ENCODE results near the gene TBC1D5. TPM values are rescaled to one million over a fixed set of nuclear protein-coding genes. Genes with fewer than 3 reads are reported as not detected.

The TBC1D5 gene
- total and polyA plus RNA-seq, 7 donors: 7.2 to 82.3 (median 43.7) TPM

- WGBS, 2 donors: 97 to 98% methylated on average over 1 of the region's 1 CpG
- no peak overlapping the region for H3K27ac ChIP-seq
- no peak for TF ChIP-seq CTCF (IDR thresholded peaks at IDR 0.05)
- no peak for TF ChIP-seq EP300 (IDR thresholded peaks at IDR 0.05)
- no peak for TF ChIP-seq POLR2AphosphoS5 (IDR thresholded peaks at IDR 0.05)
- no peak for TF ChIP-seq POLR2A (IDR thresholded peaks at IDR 0.05)
- H3K4me1 ChIP-seq: peaks cover 0 to 6% (median 2%) of the 10 kb centered on the region in 4 donors
- intact Hi-C loops (cut with DNase I): no loop called here
- H3K4me3 ChIP-seq: no peak overlapping the region
- no peak for DNase-seq
- no peaks in the 10 kb centered on the region for H3K36me3 ChIP-seq
- H3K9me3 ChIP-seq: no peaks in the 10 kb centered on the region
- no peaks in the 10 kb centered on the region for H3K27me3 ChIP-seq
Measured at GRCh38 chr3:17469954-17470353, 272.5 kb downstream of the TBC1D5 start.

GRCh38 chr3:17469520-17469919, 272.9 kb downstream of the TBC1D5 start:
- no peaks in the 10 kb centered on the region for H3K36me3 ChIP-seq
- no peak overlapping the region for H3K27ac ChIP-seq
- H3K4me3 ChIP-seq: no peak overlapping the region
- peaks cover 0 to 6% (median 2%) of the 10 kb centered on the region in 4 donors for H3K4me1 ChIP-seq
- WGBS, 2 donors: 93 to 95% methylated on average over 3 of the region's 3 CpGs
- H3K9me3 ChIP-seq: no peaks in the 10 kb centered on the region
- no peaks in the 10 kb centered on the region for H3K27me3 ChIP-seq
- no peak for DNase-seq
- TF ChIP-seq POLR2A (IDR thresholded peaks at IDR 0.05) (no peak), CTCF (IDR thresholded peaks at IDR 0.05) (no peak), EP300 (IDR thresholded peaks at IDR 0.05) (no peak), POLR2AphosphoS5 (IDR thresholded peaks at IDR 0.05) (no peak)
- intact Hi-C loops (cut with DNase I): no loop called here

GRCh38 chr3:17466028-17466427, 276.4 kb downstream of the TBC1D5 start:
- Histone ChIP-seq H3K27ac (no peak overlapping the region), H3K4me1 (peaks cover 0 to 6% (median 2%) of the 10 kb centered on the region in 4 donors), H3K9me3 (no peaks in the 10 kb centered on the region), H3K36me3 (no peaks in the 10 kb centered on the region), H3K4me3 (no peak overlapping the region), H3K27me3 (no peaks in the 10 kb centered on the region)
- intact Hi-C loops (cut with DNase I): no loop called here
- 98% methylated on average over 4 of the region's 4 CpGs for WGBS, 2 donors
- no peak for DNase-seq
- no peak for TF ChIP-seq POLR2A (IDR thresholded peaks at IDR 0.05)
- TF ChIP-seq EP300 (IDR thresholded peaks at IDR 0.05): no peak
- TF ChIP-seq CTCF (IDR thresholded peaks at IDR 0.05): no peak
- no peak for TF ChIP-seq POLR2AphosphoS5 (IDR thresholded peaks at IDR 0.05)

- no peak overlapping the region for H3K4me3 ChIP-seq
- H3K4me1 ChIP-seq: no peaks in the 10 kb centered on the region
- no peak for DNase-seq
- no peaks in the 10 kb centered on the region for H3K9me3 ChIP-seq
- no peak overlapping the region for H3K27ac ChIP-seq
- H3K27me3 ChIP-seq: no peaks in the 10 kb centered on the region
- 37 to 58% methylated on average over 3 of the region's 3 CpGs for WGBS, 2 donors
- H3K36me3 ChIP-seq: no peaks in the 10 kb centered on the region
- intact Hi-C loops (cut with DNase I): no loop called here
- TF ChIP-seq CTCF (IDR thresholded peaks at IDR 0.05) (no peak), EP300 (IDR thresholded peaks at IDR 0.05) (no peak), POLR2A (IDR thresholded peaks at IDR 0.05) (no peak), POLR2AphosphoS5 (IDR thresholded peaks at IDR 0.05) (no peak)
Measured at GRCh38 chr3:17459470-17459993, 282.9 kb downstream of the TBC1D5 start.

- H3K27ac ChIP-seq: no peak overlapping the region
- TF ChIP-seq EP300 (IDR thresholded peaks at IDR 0.05): no peak
- TF ChIP-seq CTCF (IDR thresholded peaks at IDR 0.05): no peak
- no peak for TF ChIP-seq POLR2AphosphoS5 (IDR thresholded peaks at IDR 0.05)
- TF ChIP-seq POLR2A (IDR thresholded peaks at IDR 0.05): no peak
- DNase-seq: no peak
Measured at GRCh38 chr3:17456650-17457049, 285.8 kb downstream of the TBC1D5 start.

More at GRCh38 chr3:17456650-17457049, 285.8 kb downstream of the TBC1D5 start:
- Histone ChIP-seq H3K4me3 (no peak overlapping the region), H3K9me3 (no peaks in the 10 kb centered on the region), H3K27me3 (no peaks in the 10 kb centered on the region), H3K4me1 (no peaks in the 10 kb centered on the region), H3K36me3 (no peaks in the 10 kb centered on the region)
- intact Hi-C loops (cut with DNase I): no loop called here
- 21 to 70% methylated on average over 1 of the region's 1 CpG for WGBS, 2 donors

Data from sigmoid colon (tissue), 7 donors.